TTC549 (cell line): Measurements from ENCODE around the gene ZW10.
"Not testable (repeated sequence)": the region's sequence is repeated elsewhere in the genome, so short reads cannot be mapped to it uniquely, and the experiment has no call there.

Experiments
- FAIRE-seq: peaks from 2 replicates; lab custom pipeline; 2012; peaks lifted over from hg19 to GRCh38; lab: Jason Lieb, UNC

The ZW10 gene

GRCh38 chr11:113773416-113774173 is at the start of gene ZW10:
Gene ZW10 (minus strand): TSS chr11:113773692. CDS start chr11:113773666, 26 bp downstream.
- FAIRE-seq: peak; percentile 69

DNA sequence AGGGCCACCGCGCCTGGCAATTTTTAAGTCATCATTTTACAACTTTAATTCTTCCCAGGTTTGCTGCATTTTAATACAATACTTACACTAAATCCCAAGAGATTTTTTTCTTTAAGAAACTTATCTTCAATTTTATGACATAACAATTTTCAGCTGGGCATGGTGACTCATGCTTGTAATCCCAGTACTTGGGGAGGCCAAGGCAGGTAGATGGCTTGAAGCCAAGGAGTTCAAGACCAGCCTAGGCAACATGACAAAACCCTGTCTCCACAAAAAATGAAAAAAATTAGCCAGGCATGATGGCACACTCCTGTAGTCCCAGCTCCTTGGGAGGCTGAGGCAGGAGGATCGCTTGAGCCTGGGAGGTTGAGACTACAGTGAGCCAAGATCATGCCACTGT is 44.9 kb upstream of the ZW10 start:
- FAIRE-seq: no peak

DNA sequence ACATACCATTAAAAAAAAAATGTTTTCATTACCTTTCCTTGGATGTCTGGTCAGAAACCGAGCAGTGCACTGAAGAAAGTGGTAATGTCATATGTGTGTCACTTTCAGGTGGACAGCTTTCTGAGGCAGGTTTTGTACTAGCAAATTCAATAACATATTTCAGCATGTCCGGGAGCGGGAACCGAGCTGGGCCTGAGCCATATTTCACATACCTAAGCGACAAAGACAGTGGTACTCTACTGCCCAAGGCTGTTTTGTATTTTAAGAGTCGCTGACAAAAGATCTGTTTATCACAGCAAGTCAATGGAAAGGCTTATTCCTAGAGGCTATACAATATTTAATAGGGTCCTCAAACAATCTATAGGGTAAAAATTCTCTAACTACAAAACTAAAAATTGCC is 44.1 kb upstream of the ZW10 start:
- no peak for FAIRE-seq

DNA sequence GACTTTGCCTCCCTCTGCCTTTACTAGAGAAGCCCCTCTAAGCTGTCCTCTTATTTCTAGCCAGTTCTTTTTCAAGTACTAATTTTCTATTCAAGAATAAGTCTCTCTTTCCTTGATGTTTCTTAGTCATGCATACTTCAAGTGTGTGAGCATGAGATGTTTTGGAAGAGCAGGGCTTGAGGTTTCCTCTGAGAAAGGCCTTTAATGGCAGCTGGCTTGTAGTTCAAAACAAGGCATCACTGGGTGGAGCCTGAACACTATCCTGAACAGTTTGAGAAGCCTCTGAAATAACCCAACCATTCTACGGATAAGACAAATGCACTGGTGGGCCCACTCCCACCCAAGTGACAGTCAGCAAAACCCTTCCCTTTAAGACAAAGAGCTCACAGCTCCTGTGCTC is 43.7 kb upstream of the ZW10 start:
- no peak for FAIRE-seq

DNA sequence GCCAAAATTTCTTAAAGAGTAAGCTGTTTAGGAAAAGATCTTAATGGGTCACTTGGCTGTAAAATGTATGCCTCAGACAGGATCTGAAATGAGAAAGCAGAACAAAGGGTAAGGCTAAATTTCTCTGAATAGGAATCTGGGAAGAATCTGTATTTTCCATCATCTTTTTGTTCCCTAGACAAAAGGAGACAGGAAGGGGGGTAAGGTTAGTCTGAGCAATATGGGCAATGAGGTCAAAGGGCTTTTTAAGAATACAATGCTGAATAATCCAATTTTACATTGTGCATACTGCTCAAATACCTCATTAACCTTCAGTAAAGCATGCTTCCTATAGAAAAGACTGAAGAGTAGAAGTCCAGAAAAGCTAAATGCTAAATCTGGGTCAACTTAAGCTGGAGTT is 40.7 kb upstream of the ZW10 start:
- FAIRE-seq: no peak

- FAIRE-seq: no peak
These were observed 35.4 kb upstream of the ZW10 start for GRCh38 chr11:113808931-113809330.

DNA sequence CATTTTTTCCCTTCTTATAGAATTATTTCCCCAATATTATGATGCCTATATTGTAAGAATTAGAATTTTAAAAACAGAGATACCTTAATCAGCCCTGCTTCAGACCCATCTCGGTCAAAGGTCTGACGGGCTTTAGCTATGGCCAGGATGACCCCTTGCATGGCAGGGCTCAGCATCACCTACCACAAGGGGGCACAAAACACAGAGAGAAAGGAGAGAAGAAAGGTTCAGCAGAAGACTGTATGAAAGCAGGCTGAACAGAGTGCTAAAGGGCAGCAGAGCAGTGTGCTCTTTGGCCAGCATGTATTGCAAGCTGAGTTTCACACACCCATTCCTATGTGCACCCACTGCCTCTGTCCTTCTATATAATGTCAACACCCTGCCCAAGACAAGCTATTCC is 32.9 kb upstream of the ZW10 start:
- no peak for FAIRE-seq

- FAIRE-seq: no peak
These were observed 32.1 kb upstream of the ZW10 start for GRCh38 chr11:113805640-113806039.

DNA sequence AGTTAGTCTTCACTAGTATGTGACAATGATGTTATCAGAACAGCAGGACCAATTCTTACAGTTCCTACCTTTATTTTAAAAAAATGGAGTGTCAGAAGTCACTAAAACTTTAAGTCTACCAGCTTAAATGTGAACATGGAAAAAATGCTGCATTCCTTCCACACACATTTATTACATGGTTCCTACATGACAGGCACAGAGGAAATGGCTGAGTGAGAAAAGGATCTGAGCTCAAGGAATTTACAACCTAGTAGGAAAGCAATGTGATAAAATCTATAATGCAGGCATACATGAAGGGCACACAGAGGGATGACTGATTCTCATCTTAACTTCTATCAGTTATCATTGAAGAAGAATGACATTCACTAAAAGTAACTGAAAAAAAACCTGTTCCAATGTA is 29.1 kb upstream of the ZW10 start:
- FAIRE-seq: no peak

GRCh38 chr11:113796663-113797259 is 23.3 kb upstream of the ZW10 start:
- FAIRE-seq: no peak

- FAIRE-seq: no peak
These were observed 16.3 kb upstream of the ZW10 start for GRCh38 chr11:113789675-113790320.

GRCh38 chr11:113789016-113789415 is 15.5 kb upstream of the ZW10 start:
- FAIRE-seq: not testable (repeated sequence)

DNA sequence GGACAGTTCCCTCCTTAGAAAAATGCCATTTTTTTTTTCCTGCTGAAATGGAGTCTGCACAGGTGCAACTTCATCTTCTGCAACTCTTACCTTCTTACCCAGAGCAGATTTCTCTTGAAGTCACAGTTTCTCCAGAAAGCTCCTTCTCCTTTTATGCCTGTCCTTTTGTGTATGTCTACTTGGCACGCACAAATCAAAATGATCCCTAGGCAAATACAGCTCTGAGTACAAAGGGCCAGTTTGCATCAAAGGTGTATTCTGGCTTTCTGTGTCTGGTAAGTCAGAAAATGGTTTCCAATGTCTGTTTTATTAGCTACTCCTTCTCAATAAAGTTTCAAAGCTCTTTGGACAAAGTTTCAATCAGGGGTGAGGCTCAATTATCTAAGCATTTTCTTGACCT is 8.6 kb upstream of the ZW10 start:
- FAIRE-seq: no peak

- no peak for FAIRE-seq
These were observed 8.2 kb upstream of the ZW10 start for GRCh38 chr11:113781682-113782081.

DNA sequence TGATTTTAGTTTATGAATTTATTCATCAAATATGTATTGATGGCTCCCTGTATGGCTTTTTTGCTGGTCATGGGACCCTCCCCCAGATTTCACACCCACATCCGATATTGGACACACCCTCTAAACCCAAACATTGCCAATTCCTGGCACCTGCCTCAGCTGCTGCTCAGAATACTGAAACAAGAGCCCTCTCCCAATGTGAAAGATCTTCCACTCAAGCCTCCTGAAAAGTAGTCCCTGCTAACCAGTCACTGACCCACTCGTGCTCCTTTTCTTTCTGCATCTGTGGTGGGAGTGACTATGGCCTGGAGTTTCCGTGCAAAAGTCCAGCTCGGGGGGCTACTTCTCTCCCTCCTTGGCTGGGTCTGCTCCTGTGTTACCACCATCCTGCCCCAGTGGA is 6.0 kb upstream of the ZW10 start, which contains the start of gene CLDN25:
TSS of gene CLDN25 (plus strand) at position 301 of the 400 bp plus-strand sequence. CDS start at position 301, 0 bp downstream.
- FAIRE-seq: no peak

GRCh38 chr11:113778111-113778910 is 4.8 kb upstream of the ZW10 start:
- FAIRE-seq: no peak

GRCh38 chr11:113774174-113774503 is 647 bp upstream of the ZW10 start:
- no peak for FAIRE-seq

- no peak for FAIRE-seq
These were observed 438 bp downstream of the ZW10 start for GRCh38 chr11:113773092-113773415.

DNA sequence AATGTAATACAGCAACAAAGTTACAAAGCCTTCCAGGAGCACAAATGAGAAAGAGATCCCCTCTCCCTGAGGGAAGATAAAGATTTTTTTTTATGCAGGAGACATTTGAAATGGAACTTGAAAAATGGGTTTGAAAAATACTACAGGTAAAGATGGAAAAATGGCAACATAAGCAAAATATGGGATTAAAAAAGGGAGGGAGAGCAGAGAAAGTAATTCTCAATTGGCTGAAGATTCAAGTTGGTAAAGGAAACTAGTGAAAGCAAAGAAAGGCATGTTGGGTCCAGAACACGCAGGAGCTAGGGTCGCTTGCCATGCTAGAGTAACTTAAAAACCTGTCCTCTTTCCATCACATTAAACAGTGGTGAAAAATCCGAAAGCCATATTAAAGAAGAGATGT is 1.5 kb downstream of the ZW10 start:
- FAIRE-seq: no peak

GRCh38 chr11:113764527-113765219 is 8.8 kb downstream of the ZW10 start:
- FAIRE-seq: no peak

- not testable (repeated sequence) for FAIRE-seq
These were observed 10.5 kb downstream of the ZW10 start for GRCh38 chr11:113763040-113763439.

- no peak for FAIRE-seq
These were observed 13.3 kb downstream of the ZW10 start for GRCh38 chr11:113760241-113760640.
